GM19467 (cell line): Measurements from ENCODE around the gene TMEM179.
"Not testable (repeated sequence)": the region's sequence is repeated elsewhere in the genome, so short reads cannot be mapped to it uniquely, and the experiment has no call there.

Experiments
- ATAC-seq: cut with Tn5 transposase; IDR thresholded peaks from one replicate; pipeline ENCODE4 v1.9.1; 2021; ENCODE audit warnings: mild to moderate bottlenecking, moderate library complexity; ENCODE audit not compliant: unreplicated experiment

Gene TMEM179

DNA sequence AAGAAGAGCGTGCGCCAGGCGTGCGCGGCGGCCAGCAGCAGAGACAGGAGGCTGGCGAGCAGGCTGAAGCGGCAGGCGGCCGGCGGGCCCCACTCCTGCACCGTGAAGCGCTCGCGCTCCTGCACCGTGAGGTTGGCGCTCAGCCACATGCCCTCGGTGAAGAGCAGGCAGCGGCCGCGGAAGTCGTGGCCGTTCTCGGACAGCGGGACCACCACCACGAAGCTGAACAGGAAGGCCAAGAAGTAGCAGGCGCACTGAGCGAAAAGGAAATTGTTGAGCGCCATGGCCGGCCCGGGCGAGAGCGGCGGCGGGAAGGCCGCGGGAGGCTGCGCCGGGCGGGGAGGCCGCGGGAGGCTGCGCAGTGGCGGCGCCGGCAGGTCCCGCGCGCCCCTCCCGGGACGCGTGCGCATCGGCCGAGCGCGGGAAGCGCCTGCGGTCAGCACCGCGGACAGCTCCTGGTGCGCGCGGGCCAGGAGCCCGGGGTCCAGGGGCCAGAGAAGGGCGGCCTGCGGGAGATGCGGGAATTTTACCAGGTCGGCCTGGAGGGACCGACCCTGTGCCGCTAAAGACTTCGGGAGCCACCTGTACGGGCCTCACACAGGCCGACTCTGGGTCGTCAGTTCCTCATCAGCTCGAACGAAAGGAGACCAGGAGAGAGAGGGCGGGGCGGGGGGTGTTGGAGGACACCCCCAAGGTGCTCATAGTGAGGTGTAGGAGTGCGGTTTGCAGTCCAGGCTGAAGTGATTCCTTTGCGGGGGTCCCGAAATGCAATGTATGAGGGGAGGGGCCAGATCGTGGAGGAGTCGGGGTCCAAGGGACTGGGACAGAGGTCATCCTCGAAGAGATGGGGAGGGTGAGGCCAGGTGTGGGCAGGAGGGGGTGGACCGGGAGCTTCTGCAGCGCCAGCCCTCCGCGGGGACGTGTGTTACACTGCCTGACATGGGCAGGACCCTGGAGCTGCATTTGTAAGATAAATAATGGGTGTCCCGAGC is at the start of gene TMEM179:
Gene TMEM179, minus strand, starts transcription at position 315 of the 992 bp plus-strand sequence. Its CDS starts 31 bp downstream, at position 284.
- no peak for ATAC-seq

DNA sequence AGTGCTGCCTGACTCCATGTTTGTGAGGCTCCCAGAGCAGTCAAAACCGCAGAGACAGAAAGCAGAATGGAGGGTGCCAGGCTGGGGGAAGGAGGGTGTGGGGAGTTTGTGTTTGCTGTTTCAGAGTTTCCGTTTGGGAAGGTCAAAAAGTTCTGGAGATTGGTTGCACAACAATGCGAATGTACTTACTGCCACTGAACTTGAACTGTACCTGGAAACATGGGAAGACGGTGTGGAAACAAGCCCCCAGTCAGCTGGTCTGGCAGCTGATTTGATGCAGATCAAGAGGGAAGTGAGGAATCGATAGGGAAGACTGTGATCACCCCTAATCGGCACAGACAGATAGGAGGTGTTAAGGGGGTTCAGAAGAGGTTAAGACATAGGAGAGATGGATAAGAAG is 49.5 kb upstream of the TMEM179 start:
- no peak for ATAC-seq

GRCh38 chr14:104653130-104653920 is 48.8 kb upstream of the TMEM179 start:
- ATAC-seq: not testable (repeated sequence)

- no peak for ATAC-seq
These were observed 47.8 kb upstream of the TMEM179 start for GRCh38 chr14:104652386-104652785.

GRCh38 chr14:104651876-104652260 is 47.3 kb upstream of the TMEM179 start:
- no peak for ATAC-seq

DNA sequence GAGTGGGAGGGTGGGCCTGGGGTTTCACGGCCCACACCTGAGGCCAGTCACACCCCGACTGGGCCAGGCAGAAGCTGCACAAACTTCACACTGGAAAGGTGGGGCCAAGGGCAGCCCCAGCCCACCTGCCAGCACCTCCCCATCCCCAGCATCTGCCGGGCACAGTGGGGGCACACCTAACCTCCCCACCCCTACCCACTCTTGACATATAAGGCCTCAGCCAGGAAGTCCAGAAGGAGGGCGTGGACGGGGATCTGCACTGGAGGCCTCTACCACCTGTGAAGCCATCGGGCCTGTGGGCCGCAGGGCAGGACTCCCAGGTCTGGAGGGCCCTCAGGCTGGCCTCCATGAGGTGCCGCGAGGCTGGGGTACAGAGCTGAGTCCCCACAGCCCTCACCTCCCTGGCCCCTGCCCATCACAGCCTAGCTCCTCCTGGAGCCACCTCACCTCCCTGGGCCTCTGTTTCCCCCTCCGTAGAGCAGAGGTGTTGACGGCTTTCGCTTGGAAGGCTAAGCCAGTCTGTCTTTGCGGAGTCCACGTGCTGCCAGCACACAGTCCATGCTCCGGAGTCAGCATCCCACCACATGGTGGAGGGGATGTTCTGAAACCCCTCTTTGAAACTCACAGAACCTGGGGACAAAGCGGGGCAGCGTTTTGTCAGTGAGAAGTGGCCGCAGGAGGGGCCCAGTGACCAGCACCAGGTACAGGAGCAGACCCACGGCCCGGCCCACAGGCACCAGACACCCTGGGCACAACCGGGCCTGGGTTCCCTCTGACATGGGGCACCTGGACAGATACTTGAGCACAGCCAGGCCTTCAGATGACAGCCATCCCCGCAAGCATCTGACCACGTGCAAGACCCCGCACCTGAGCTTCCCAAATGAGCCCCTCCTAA is 46.7 kb upstream of the TMEM179 start:
- ATAC-seq: no peak

DNA sequence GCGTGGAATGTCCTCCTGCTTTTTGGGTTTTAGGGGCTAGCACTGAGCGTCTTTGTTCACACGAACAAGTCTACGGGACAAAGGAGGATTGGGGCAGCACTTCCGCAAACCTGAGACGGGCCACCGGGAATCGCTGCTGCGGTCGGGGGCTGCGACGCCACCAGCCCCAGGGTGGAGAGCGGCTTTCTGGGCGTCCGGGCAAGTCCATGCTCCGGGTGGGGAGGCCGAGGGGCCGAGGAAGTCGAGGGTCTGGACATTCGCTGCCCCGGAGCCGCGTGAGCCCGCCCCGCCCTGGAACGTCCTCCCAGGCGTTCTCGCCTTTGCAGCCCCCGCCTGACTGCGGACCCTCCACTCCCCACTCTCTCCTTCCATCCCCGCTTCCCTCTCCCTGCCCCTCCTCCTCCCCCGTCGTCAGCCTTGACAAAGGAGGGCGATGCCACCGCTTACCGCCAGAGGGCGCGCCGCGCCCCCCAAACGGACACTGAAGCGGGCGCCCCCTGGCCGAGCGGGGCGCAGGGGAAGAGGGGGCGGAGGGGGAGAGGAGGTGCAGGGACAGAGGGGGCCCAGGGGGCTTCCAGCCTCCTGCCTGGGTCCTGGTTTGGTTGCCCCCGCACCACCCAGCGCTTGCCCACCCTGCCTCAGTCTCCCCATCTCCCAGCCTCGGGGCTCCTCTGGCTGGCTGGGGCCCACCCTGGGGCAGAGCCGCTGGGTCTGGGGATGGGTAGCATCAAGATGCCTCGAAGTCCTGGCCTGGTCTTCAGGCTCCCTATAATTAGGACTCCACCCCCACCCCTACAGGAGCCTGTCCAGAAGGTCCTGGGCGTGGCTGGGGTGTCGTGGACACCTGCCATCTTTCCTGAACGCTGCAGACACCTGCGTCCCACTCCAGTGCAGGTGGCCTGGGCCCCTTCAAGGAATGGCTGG is 45.7 kb upstream of the TMEM179 start:
- no peak for ATAC-seq

- ATAC-seq: no peak
These were observed 43.0 kb upstream of the TMEM179 start for GRCh38 chr14:104647467-104648043.

GRCh38 chr14:104644656-104645378 is 40.2 kb upstream of the TMEM179 start:
- no peak for ATAC-seq

- ATAC-seq: no peak
These were observed 39.6 kb upstream of the TMEM179 start for GRCh38 chr14:104644091-104644635.

DNA sequence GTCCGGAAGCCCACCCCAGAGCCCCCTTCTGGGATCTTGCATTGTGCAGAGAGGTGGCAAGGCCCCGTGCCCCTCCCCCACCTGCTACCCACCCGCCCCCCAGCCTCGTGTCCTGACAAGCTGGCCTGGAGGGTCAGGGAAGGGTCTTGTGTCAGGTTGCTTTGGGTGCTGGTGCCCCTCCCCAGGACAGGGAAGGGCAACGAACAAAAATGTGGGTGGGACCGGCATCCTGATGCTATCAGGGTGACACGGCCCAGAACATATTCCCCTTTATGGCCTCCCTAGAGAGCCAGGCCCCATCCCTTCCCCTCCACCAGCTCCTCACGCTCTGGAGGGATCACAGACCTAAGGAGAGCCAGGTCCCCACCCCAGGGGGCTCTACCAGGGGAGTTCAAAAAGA is 38.7 kb upstream of the TMEM179 start:
- ATAC-seq: no peak

- ATAC-seq: no peak
These were observed 37.9 kb upstream of the TMEM179 start for GRCh38 chr14:104642540-104642868.

DNA sequence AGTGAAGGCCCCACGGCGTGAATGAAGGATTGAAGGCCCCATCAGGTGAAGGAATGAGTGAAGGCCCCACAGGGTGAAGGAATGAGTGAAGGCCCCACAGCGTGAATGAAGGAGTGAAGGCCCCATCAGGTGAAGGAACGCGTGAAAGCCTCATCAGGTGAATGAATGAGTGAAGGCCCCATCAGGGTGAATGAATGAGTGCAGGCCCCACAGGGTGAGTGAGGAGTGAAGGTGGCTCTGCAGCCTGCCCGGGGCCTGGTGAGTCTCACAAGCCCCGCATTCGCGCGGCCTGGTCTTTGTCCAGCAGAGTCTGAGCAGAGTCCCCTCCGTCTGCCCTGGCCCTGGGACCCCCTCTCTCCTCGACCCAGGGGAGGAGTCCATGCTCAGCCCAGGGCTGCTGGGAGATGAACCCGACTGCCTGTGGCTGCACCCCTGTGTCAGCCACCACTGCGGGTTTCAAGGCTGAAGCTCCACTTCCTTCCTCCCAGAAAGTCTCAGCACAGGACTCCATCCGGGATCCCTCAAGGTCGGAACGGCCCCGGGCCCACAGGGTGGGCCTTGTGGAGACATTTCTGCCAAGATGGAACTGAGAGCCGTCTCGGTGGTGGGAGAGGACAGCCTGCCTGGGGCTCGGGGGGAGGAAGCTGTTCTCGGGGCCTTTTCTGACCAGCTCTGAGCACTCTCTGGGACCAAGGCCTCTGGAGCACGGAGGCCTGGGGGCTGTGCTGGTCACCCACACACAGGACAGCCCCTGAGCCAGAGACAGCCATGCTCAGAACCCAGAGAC is 37.4 kb upstream of the TMEM179 start:
- no peak for ATAC-seq

DNA sequence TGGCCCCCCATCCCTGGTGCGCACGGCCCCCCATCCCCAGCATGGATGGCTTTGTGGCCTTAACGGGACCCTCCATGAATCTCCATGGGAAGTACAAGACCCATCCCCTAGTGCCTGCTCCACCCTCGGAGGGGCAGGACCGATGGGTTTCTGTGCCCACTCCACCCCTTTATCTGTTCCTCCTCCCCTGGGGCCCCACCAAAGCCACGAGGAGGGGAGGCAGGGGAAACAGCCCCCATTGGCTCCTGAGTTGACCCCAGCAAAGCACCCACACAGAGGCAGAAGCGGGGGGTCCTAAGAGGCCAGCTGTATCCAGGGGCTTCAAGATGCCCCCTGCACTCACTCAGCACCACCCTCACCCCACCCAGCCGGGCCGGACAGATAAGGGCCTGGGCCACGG is 36.1 kb upstream of the TMEM179 start:
- ATAC-seq: no peak

- ATAC-seq: no peak
These were observed 35.4 kb upstream of the TMEM179 start for GRCh38 chr14:104639885-104640548.

- ATAC-seq: no peak
These were observed 34.9 kb upstream of the TMEM179 start for GRCh38 chr14:104639471-104639870.

GRCh38 chr14:104638927-104639450 is 34.4 kb upstream of the TMEM179 start:
- ATAC-seq: no peak
